ENCODE measurements around the gene ASXL2. TPM values are rescaled to one million over a fixed set of nuclear protein-coding genes. Genes with fewer than 3 reads are reported as not detected.

Gene ASXL2
- total RNA-seq, 1 donor from 2014 or later, result 25.8 TPM

DNA sequence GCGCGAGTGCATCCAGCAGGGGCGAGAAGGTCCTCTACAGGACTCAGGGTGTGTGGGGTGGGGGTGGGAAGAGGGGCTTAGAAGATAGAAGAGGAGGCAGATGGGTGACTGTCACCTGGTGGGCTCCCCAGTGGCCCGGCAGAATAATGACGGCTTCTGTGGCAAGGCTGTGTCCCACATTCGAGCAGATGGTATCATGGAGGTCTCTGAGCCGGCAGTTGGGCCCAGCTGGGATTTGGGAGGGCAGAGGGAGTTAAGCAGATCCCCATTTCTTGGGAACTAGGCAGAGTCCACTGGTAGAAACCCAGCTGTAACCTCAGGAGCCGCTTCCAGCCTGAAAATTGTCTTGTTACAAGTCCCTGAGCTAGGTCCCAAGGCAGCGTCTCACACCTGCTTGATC is 176.5 kb downstream of the ASXL2 start:
- H3K27ac Mint-ChIP-seq (ENCODE audit: unreplicated experiment), result no peak overlapping the region
- no peak overlapping the region for H2AFZ ChIP-seq (ENCODE audit: low read depth, low read length)
- no peak for FAIRE-seq

GRCh38 chr2:25700221-25700660 is 178.0 kb downstream of the ASXL2 start:
- no peak overlapping the region for H2AFZ ChIP-seq (ENCODE audit: low read depth, low read length)
- H3K9ac ChIP-seq (ENCODE audit: low read length), result no peak overlapping the region
- no peaks in the 10 kb centered on the region for H3K36me3 Mint-ChIP-seq (ENCODE audit: low read depth, unreplicated experiment)
- FAIRE-seq (no peak), DNase-seq (ENCODE audit: low read depth) (peak; percentile 27)
- H3K79me2 ChIP-seq (ENCODE audit: insufficient read depth, low read length), result no peaks in the 10 kb centered on the region
- peaks cover 4% of the 10 kb centered on the region for H3K27me3 Mint-ChIP-seq (ENCODE audit: low read depth, unreplicated experiment)
- no peaks in the 10 kb centered on the region for H3K36me3 ChIP-seq (ENCODE audit: insufficient read depth, low read length)
- no peaks in the 10 kb centered on the region for H4K20me1 ChIP-seq (ENCODE audit: insufficient read depth, low read length)
- H3K27me3 ChIP-seq (ENCODE audit: insufficient read depth, low read length), result peaks cover 9% of the 10 kb centered on the region
- H3K4me1 Mint-ChIP-seq (ENCODE audit: low read depth, unreplicated experiment), result no peaks in the 10 kb centered on the region
- TF ChIP-seq, protein P1, sequence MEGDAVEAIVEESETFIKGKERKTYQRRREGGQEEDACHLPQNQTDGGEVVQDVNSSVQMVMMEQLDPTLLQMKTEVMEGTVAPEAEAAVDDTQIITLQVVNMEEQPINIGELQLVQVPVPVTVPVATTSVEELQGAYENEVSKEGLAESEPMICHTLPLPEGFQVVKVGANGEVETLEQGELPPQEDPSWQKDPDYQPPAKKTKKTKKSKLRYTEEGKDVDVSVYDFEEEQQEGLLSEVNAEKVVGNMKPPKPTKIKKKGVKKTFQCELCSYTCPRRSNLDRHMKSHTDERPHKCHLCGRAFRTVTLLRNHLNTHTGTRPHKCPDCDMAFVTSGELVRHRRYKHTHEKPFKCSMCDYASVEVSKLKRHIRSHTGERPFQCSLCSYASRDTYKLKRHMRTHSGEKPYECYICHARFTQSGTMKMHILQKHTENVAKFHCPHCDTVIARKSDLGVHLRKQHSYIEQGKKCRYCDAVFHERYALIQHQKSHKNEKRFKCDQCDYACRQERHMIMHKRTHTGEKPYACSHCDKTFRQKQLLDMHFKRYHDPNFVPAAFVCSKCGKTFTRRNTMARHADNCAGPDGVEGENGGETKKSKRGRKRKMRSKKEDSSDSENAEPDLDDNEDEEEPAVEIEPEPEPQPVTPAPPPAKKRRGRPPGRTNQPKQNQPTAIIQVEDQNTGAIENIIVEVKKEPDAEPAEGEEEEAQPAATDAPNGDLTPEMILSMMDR (IDR thresholded peaks at IDR 0.05; ENCODE audit: insufficient read depth, low read depth, low read length), result peak; percentile 71
- no peak for TF ChIP-seq EZH2 (IDR thresholded peaks at IDR 0.05; ENCODE audit: insufficient read depth, low read length)
- peaks cover 15% of the 10 kb centered on the region for H3K4me1 ChIP-seq (ENCODE audit: insufficient read depth, low read length)
- no peak overlapping the region for H3K4me3 Mint-ChIP-seq (ENCODE audit: unreplicated experiment)
- no peak overlapping the region for H3K27ac Mint-ChIP-seq (ENCODE audit: unreplicated experiment)
- H3K27ac ChIP-seq (ENCODE audit: low read depth, low read length), result no peak overlapping the region
- H3K4me3 ChIP-seq (ENCODE audit: insufficient read depth, low read depth, low read length), result no peak overlapping the region
- no peaks in the 10 kb centered on the region for H3K9me3 ChIP-seq (ENCODE audit: insufficient read depth, low read depth, low read length)
- no peak overlapping the region for H3K4me2 ChIP-seq (ENCODE audit: low read length)
- no peaks in the 10 kb centered on the region for H3K9me3 Mint-ChIP-seq (ENCODE audit: unreplicated experiment)

More for the DNA sequence above, 176.5 kb downstream of the ASXL2 start:
- no peaks in the 10 kb centered on the region for H3K36me3 Mint-ChIP-seq (ENCODE audit: low read depth, unreplicated experiment)
- TF ChIP-seq, protein P1 (IDR thresholded peaks at IDR 0.05; ENCODE audit: insufficient read depth, low read depth, low read length), result no peak
- TF ChIP-seq EZH2 (IDR thresholded peaks at IDR 0.05; ENCODE audit: insufficient read depth, low read length), result no peak
- peaks cover 4% of the 10 kb centered on the region for H3K27me3 Mint-ChIP-seq (ENCODE audit: low read depth, unreplicated experiment)
- no peaks in the 10 kb centered on the region for H3K9me3 Mint-ChIP-seq (ENCODE audit: unreplicated experiment)
- no peaks in the 10 kb centered on the region for H3K36me3 ChIP-seq (ENCODE audit: insufficient read depth, low read length)
- H3K4me2 ChIP-seq (ENCODE audit: low read length), result no peak overlapping the region
- H4K20me1 ChIP-seq (ENCODE audit: insufficient read depth, low read length), result no peaks in the 10 kb centered on the region
- peaks cover 15% of the 10 kb centered on the region for H3K4me1 ChIP-seq (ENCODE audit: insufficient read depth, low read length)
- H3K79me2 ChIP-seq (ENCODE audit: insufficient read depth, low read length), result no peaks in the 10 kb centered on the region
- no peaks in the 10 kb centered on the region for H3K4me1 Mint-ChIP-seq (ENCODE audit: low read depth, unreplicated experiment)
- no peak overlapping the region for H3K9ac ChIP-seq (ENCODE audit: low read length)
- peaks cover 9% of the 10 kb centered on the region for H3K27me3 ChIP-seq (ENCODE audit: insufficient read depth, low read length)
- no peak overlapping the region for H3K4me3 Mint-ChIP-seq (ENCODE audit: unreplicated experiment)
- no peak overlapping the region for H3K27ac ChIP-seq (ENCODE audit: low read depth, low read length)
- no peaks in the 10 kb centered on the region for H3K9me3 ChIP-seq (ENCODE audit: insufficient read depth, low read depth, low read length)
- no peak overlapping the region for H3K4me3 ChIP-seq (ENCODE audit: insufficient read depth, low read depth, low read length)
- DNase-seq (ENCODE audit: low read depth), result no peak

DNA sequence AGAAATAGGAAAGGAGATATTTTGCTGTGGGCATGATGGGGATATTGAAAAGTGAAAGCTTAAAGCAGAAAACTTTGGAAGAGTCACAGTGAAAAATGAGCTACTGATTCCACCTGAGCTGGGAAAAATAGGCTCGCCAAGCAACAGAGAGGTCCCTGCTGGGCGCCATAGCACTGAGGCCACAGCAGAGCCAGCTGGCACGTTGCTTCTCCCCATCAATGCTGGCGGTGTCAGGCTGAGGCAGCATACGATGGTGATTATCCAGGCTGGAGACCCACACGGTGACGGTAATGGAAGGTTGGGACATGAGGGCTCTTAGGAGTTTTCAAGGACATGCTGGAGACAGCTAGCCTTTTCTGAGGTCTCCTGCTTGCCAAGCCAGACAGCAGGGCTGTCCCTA is 179.1 kb downstream of the ASXL2 start:
- Histone ChIP-seq H3K4me3 (ENCODE audit: insufficient read depth, low read depth, low read length) (no peak overlapping the region), H3K9me3 (ENCODE audit: insufficient read depth, low read depth, low read length) (no peaks in the 10 kb centered on the region), H3K27ac (ENCODE audit: low read depth, low read length) (no peak overlapping the region), H3K79me2 (ENCODE audit: insufficient read depth, low read length) (no peaks in the 10 kb centered on the region), H3K4me1 (ENCODE audit: insufficient read depth, low read length) (peaks cover 15% of the 10 kb centered on the region), H3K4me2 (ENCODE audit: low read length) (peak overlapping the region; percentile 57), H3K9ac (ENCODE audit: low read length) (no peak overlapping the region), H3K27me3 (ENCODE audit: insufficient read depth, low read length) (peaks cover 9% of the 10 kb centered on the region), H2AFZ (ENCODE audit: low read depth, low read length) (no peak overlapping the region), H4K20me1 (ENCODE audit: insufficient read depth, low read length) (no peaks in the 10 kb centered on the region), H3K36me3 (ENCODE audit: insufficient read depth, low read length) (no peaks in the 10 kb centered on the region)
- H3K4me1 Mint-ChIP-seq (ENCODE audit: low read depth, unreplicated experiment), result no peaks in the 10 kb centered on the region
- no peak for TF ChIP-seq EZH2 (IDR thresholded peaks at IDR 0.05; ENCODE audit: insufficient read depth, low read length)
- TF ChIP-seq, protein P1 (IDR thresholded peaks at IDR 0.05; ENCODE audit: insufficient read depth, low read depth, low read length), result no peak
- no peak overlapping the region for H3K27ac Mint-ChIP-seq (ENCODE audit: unreplicated experiment)
- no peak for FAIRE-seq
- H3K27me3 Mint-ChIP-seq (ENCODE audit: low read depth, unreplicated experiment), result peaks cover 4% of the 10 kb centered on the region
- H3K9me3 Mint-ChIP-seq (ENCODE audit: unreplicated experiment), result no peaks in the 10 kb centered on the region
- no peaks in the 10 kb centered on the region for H3K36me3 Mint-ChIP-seq (ENCODE audit: low read depth, unreplicated experiment)
- no peak overlapping the region for H3K4me3 Mint-ChIP-seq (ENCODE audit: unreplicated experiment)
- DNase-seq (ENCODE audit: low read depth), result no peak

Measured in astrocyte (in vitro differentiated cells and primary cell).